Pancreas (tissue), 10 donors: ENCODE measurements around the gene LRRC46. TPM values are rescaled to one million over a fixed set of nuclear protein-coding genes. Genes with fewer than 3 reads are reported as not detected.

Experiments
- ATAC-seq, 4 donors: fragments of 200-7000 bp; cut with Tn5 transposase; one replicate each; pipeline versions ENCODE4 v1.8.0 to v1.9.1; 2020; ENCODE audit warnings: mild to moderate bottlenecking in 4 of 4, moderate library complexity in 4 of 4
- DNase-seq, 6 donors: peaks; one replicate each; pipeline ENCODE4 v3.0.0-alpha.2; 2020
- FAIRE-seq: peaks from 2 replicates; lab custom pipeline; 2012; peaks lifted over from hg19 to GRCh38; lab: Jason Lieb, UNC
- H3K27ac ChIP-seq, 4 donors: fragments of 200-600 bp; sonication (generic); 1 replicate in 3 of 4; 2 replicates in 1 of 4; pipeline versions ENCODE4 v1.5.0 to v1.8.0; 2020
- H3K27me3 ChIP-seq, 4 donors: fragments of 200-600 bp; one replicate each; pipeline ENCODE4 v1.8.0; 2021
- H3K36me3 ChIP-seq, 3 donors: fragments of 200-600 bp; sonication (generic) in 1 of 3; one replicate each; pipeline versions ENCODE4 v1.5.0 to v1.8.0; 2020 to 2021
- H3K4me1 ChIP-seq, 3 donors: fragments of 200-600 bp; one replicate each; pipeline ENCODE4 v1.8.0; 2021
- H3K4me3 ChIP-seq, 4 donors: fragments of 200-600 bp; sonication (generic) in 2 of 4; one replicate each; pipeline versions ENCODE4 v1.5.0 to v1.8.0; 2020 to 2021
- H3K9me3 ChIP-seq, 4 donors: fragments of 200-600 bp; one replicate each; pipeline ENCODE4 v1.8.0; 2021
- WGBS, 2 donors: extraction: QIAGEN DNeasy Blood & Tissue Kit; methylation state at CpG; one replicate each; pipeline ENCODE4 v1.1.7; 2013; 5-methylcytosine and 5-hydroxymethylcytosine counted together
- intact Hi-C, 3 donors: fragments of 100-400 bp; cut with DNase I; formaldehyde crosslinking; loops; one replicate each; pipeline versions ENCODE4 v1.11.1 to v1.14.2; 2022
- polyA plus RNA-seq, 2 donors: library from polyadenylated mRNA; stranded (reverse); fragments of 200-250 nt; gene quantifications; one replicate each; pipeline ENCODE4 v1.2.3, GENCODE V29; 2013
- total RNA-seq, 6 donors: library from RNA; stranded (reverse); fragmentation: NEBNext Ultra II Directional in 4 of 6; extraction: Animal tissue kit (Norgen Biotek cat#: 25700) in 4 of 6; gene quantifications; one replicate each; pipeline versions ENCODE4 v1.2.1 to v1.2.4, GENCODE V29; 2021 to 2023
- TF ChIP-seq, protein P1 (sequence below), 4 donors: fragments of 200-600 bp; sonication (generic) in 3 of 4; IDR thresholded peaks; one replicate each; pipeline versions ENCODE4 v1.5.0 to v1.8.0; 2021; ENCODE audit warnings: antibody characterized with exemption in 4 of 4
- donor health status: healthy with polysubstance abuse.
- donor health status: DM: no; HTN: no; CAD: no; lungs with moderate emphysema.
- donor health status: DM: no; HTN: no; CAD: no.
- donor health status: control.
- donor health status: control.
- donor health status: Bipolar disorder and iron deficiency.
- donor health status: DM: yes; HTN: yes; CAD: no.
- donor health status: DM: no; HTN: no; CAD: no.
- donor health status: DM: no; HTN: no; CAD: no.
- donor health status: DM: yes; HTN: yes; CAD: no.

Gene LRRC46
- total and polyA plus RNA-seq, 8 donors: 0.14 to 1.8 (median 0.47) TPM

DNA sequence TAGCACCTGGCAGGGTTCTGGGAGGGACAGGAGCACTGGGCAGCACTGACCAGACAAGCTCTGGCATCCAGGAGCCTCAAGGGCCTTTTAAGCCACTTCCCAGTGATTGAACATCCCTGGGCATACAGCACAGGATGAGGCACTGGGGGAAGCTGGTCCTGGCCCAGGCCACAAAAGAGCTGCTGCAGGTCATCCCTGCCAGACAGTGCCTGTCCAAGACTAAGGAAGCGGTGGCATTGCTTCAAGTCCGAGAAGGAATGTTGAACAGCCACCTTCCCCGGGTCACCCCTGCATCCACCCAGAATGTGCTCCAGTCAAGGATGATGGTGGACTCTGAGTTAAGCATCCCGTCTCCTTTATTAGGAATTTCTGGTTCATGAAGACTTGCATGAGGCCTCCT is 8.7 kb upstream of the LRRC46 start:
- ATAC-seq (no peak), DNase-seq (peak in 2 of 6 donors; percentile 18 to 26), FAIRE-seq (no peak)
- no peak overlapping the region for H3K27ac ChIP-seq
- TF ChIP-seq, protein P1, sequence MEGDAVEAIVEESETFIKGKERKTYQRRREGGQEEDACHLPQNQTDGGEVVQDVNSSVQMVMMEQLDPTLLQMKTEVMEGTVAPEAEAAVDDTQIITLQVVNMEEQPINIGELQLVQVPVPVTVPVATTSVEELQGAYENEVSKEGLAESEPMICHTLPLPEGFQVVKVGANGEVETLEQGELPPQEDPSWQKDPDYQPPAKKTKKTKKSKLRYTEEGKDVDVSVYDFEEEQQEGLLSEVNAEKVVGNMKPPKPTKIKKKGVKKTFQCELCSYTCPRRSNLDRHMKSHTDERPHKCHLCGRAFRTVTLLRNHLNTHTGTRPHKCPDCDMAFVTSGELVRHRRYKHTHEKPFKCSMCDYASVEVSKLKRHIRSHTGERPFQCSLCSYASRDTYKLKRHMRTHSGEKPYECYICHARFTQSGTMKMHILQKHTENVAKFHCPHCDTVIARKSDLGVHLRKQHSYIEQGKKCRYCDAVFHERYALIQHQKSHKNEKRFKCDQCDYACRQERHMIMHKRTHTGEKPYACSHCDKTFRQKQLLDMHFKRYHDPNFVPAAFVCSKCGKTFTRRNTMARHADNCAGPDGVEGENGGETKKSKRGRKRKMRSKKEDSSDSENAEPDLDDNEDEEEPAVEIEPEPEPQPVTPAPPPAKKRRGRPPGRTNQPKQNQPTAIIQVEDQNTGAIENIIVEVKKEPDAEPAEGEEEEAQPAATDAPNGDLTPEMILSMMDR (IDR thresholded peaks at IDR 0.05): no peak
- H3K4me1 ChIP-seq: peaks cover 0 to 14% (median 4%) of the 10 kb centered on the region in 3 donors
- WGBS, 2 donors: 88 to 91% methylated on average over 4 of the region's 4 CpGs
- no peak overlapping the region for H3K4me3 ChIP-seq
- H3K9me3 ChIP-seq: no peaks in the 10 kb centered on the region
- intact Hi-C loops: no loop called here
- peaks cover 0 to 36% (median 28%) of the 10 kb centered on the region in 3 donors for H3K36me3 ChIP-seq
- H3K27me3 ChIP-seq: no peaks in the 10 kb centered on the region

DNA sequence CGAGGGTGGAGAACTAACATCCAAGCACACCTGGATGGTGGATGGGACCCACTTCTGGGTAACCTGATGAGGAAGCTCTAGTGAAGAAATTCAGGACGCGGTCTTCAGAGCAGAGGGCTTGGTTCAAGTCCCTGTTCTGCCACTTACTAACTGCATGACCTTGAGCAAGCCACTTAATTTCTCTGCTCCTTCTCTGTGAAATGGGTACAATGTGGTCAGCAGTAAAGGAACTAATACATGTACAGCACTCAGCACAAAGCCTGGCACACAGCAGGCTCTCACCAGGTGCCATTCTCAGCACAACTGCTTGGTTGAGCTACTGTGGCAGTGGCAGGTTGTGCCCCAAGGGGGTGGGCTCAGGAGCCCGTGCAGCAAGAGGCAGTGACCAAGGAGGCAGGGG is 8.0 kb upstream of the LRRC46 start:
- Histone ChIP-seq H3K27ac (no peak overlapping the region), H3K4me1 (peaks cover 0 to 14% (median 4%) of the 10 kb centered on the region in 3 donors), H3K4me3 (no peak overlapping the region), H3K9me3 (no peaks in the 10 kb centered on the region), H3K27me3 (no peaks in the 10 kb centered on the region), H3K36me3 (peaks cover 0 to 32% (median 21%) of the 10 kb centered on the region in 3 donors)
- TF ChIP-seq, protein P1 (IDR thresholded peaks at IDR 0.05): no peak
- no peak for DNase-seq
- no peak for FAIRE-seq
- intact Hi-C loops: no loop called here
- ATAC-seq: no peak
- WGBS, 2 donors: 83 to 87% methylated on average over 4 of the region's 4 CpGs

- DNase-seq: no peak
- no peaks in the 10 kb centered on the region for H3K9me3 ChIP-seq
- TF ChIP-seq, protein P1 (IDR thresholded peaks at IDR 0.05): no peak
- no peak overlapping the region for H3K4me3 ChIP-seq
- WGBS, 2 donors: 76% methylated on average over 3 of the region's 3 CpGs
- FAIRE-seq: no peak
- no peak for ATAC-seq
- H3K27ac ChIP-seq: no peak overlapping the region
- peaks cover 0 to 11% (median 10%) of the 10 kb centered on the region in 3 donors for H3K4me1 ChIP-seq
- no peaks in the 10 kb centered on the region for H3K27me3 ChIP-seq
- peaks cover 0 to 26% (median 11%) of the 10 kb centered on the region in 3 donors for H3K36me3 ChIP-seq
- intact Hi-C loops: no loop called here
Measured at GRCh38 chr17:47829870-47830269, 1.6 kb upstream of the LRRC46 start.

DNA sequence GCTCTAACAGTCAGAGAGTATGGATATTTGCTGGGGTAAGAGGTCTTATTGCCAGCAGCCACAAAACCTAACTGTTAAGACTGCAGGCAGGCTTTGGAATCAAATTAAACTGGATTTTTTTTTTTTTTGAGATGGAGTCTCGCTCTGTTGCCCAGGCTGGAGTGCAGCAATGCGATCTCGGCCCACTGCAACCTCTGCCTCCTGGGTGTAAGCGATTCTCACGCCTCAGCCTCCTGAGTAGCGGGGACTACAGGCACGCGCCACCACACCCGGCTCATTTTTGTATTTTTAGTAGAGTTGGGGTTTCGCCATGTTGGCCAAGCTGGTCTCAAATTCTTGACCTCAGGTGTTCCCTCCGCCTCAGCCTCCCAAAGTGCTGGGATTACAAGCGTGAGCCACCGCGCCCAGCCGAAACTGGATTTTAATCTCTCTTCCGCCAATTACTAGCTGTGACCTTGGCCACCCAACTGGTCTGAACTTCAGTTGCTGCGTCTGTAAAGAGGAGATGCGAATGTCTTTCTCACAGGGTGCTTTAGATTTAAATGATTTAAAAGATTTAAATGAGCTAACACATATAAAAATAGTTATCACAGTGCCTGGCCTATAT is 971 bp upstream of the LRRC46 start:
- peak overlapping the region in 2 of 4 donors; percentile 67 to 70 for H3K27ac ChIP-seq
- 55 to 57% methylated on average over 18 of the region's 18 CpGs for WGBS, 2 donors
- no peaks in the 10 kb centered on the region for H3K9me3 ChIP-seq
- FAIRE-seq (no peak), ATAC-seq (no peak), DNase-seq (no peak)
- no peaks in the 10 kb centered on the region for H3K27me3 ChIP-seq
- TF ChIP-seq, protein P1 (IDR thresholded peaks at IDR 0.05): no peak
- peak overlapping the region; percentile 60 to 97 (median 76) for H3K4me3 ChIP-seq
- peaks cover 0 to 11% (median 10%) of the 10 kb centered on the region in 3 donors for H3K4me1 ChIP-seq
- intact Hi-C loops: no loop called here
- H3K36me3 ChIP-seq: peaks cover 0 to 21% (median 11%) of the 10 kb centered on the region in 3 donors

GRCh38 chr17:47831934-47832327 is 461 bp downstream of the LRRC46 start:
- DNase-seq: no peak
- ATAC-seq: peak in 2 of 4 donors; percentile 7 to 25
- H3K4me1 ChIP-seq: peaks cover 0 to 11% (median 10%) of the 10 kb centered on the region in 3 donors
- H3K9me3 ChIP-seq: no peaks in the 10 kb centered on the region
- FAIRE-seq: no peak
- no peak overlapping the region for H3K27ac ChIP-seq
- WGBS, 2 donors: 14% methylated on average over 7 of the region's 7 CpGs
- intact Hi-C loops: no loop called here
- peak overlapping the region; percentile 60 to 97 (median 76) for H3K4me3 ChIP-seq
- TF ChIP-seq, protein P1 (IDR thresholded peaks at IDR 0.05): no peak
- H3K27me3 ChIP-seq: no peaks in the 10 kb centered on the region
- peaks cover 0 to 8% (median 4%) of the 10 kb centered on the region in 3 donors for H3K36me3 ChIP-seq
